ENCODE measurements around the gene ABCC6.
"Not testable (repeated sequence)": the region's sequence is repeated elsewhere in the genome, so short reads cannot be mapped to it uniquely, and the experiment has no call there.

ABCC6 gene

GRCh38 chr16:16188827-16189226 is 34.5 kb downstream of the ABCC6 start:
- FAIRE-seq, result no peak

- no peak for FAIRE-seq
Observed at GRCh38 chr16:16186820-16187219, 36.5 kb downstream of the ABCC6 start.

- FAIRE-seq, result no peak
Observed at GRCh38 chr16:16185095-16185494, 38.2 kb downstream of the ABCC6 start.

GRCh38 chr16:16184594-16184993 is 38.7 kb downstream of the ABCC6 start:
- no peak for FAIRE-seq

- no peak for FAIRE-seq
Observed at GRCh38 chr16:16183562-16183961, 39.7 kb downstream of the ABCC6 start.

- FAIRE-seq, result no peak
Observed at GRCh38 chr16:16182918-16183317, 40.4 kb downstream of the ABCC6 start.

- not testable (repeated sequence) for FAIRE-seq
Observed at GRCh38 chr16:16181748-16182147, 41.5 kb downstream of the ABCC6 start.

- no peak for FAIRE-seq
Observed at GRCh38 chr16:16178455-16179162, 44.7 kb downstream of the ABCC6 start.

GRCh38 chr16:16176328-16176727 is 47.0 kb downstream of the ABCC6 start:
- FAIRE-seq, result no peak

GRCh38 chr16:16175296-16175695 is 48.0 kb downstream of the ABCC6 start:
- FAIRE-seq, result no peak

GRCh38 chr16:16172991-16173390 is 50.3 kb downstream of the ABCC6 start:
- no peak for FAIRE-seq

GRCh38 chr16:16171332-16171919 is 51.9 kb downstream of the ABCC6 start:
- FAIRE-seq, result no peak

- FAIRE-seq, result no peak
Observed at GRCh38 chr16:16169615-16170014, 53.7 kb downstream of the ABCC6 start.

GRCh38 chr16:16168431-16168830 is 54.9 kb downstream of the ABCC6 start:
- no peak for FAIRE-seq

GRCh38 chr16:16167927-16168326 is 55.4 kb downstream of the ABCC6 start:
- FAIRE-seq, result no peak

- no peak for FAIRE-seq
Observed at GRCh38 chr16:16166949-16167348, 56.3 kb downstream of the ABCC6 start.

- FAIRE-seq, result no peak
Observed at GRCh38 chr16:16166085-16166484, 57.2 kb downstream of the ABCC6 start.

- FAIRE-seq, result no peak
Observed at GRCh38 chr16:16164243-16164642, 59.1 kb downstream of the ABCC6 start.

GRCh38 chr16:16163571-16163970 is 59.7 kb downstream of the ABCC6 start:
- no peak for FAIRE-seq

GRCh38 chr16:16163109-16163508 is 60.2 kb downstream of the ABCC6 start:
- no peak for FAIRE-seq

GRCh38 chr16:16162591-16162990 is 60.7 kb downstream of the ABCC6 start:
- FAIRE-seq, result no peak

GRCh38 chr16:16161840-16162239 is 61.5 kb downstream of the ABCC6 start:
- not testable (repeated sequence) for FAIRE-seq

GRCh38 chr16:16161319-16161718 is 62.0 kb downstream of the ABCC6 start:
- no peak for FAIRE-seq

- FAIRE-seq, result no peak
Observed at GRCh38 chr16:16159662-16160061, 63.6 kb downstream of the ABCC6 start.

Data from colon (tissue), 2 donors.